GM13976 (cell line): ENCODE measurements around the gene ZNF804B.

ENCODE experiments used
- DNase-seq: peaks from one replicate; pipeline ENCODE4 v3.0.0; 2012; ENCODE audit warnings: low spot score
- in situ Hi-C: fragments of 300-500 bp; cut with MboI; formaldehyde crosslinking; loops from one replicate; pipeline ENCODE4 v1.12.0; 2022; ENCODE audit warnings: low sequenced_read_pairs, mixed read lengths, inconsistent platforms; ENCODE audit not compliant: unreplicated experiment
- TF ChIP-seq, protein P1 (sequence below): IDR thresholded peaks from 2 replicates; pipeline ENCODE4 v1.5.1; 2012; ENCODE audit warnings: borderline replicate concordance, mild to moderate bottlenecking; ENCODE audit not compliant: insufficient read depth; ENCODE audit errors: extremely low read depth, missing control alignments, control extremely low read depth

Gene ZNF804B

DNA sequence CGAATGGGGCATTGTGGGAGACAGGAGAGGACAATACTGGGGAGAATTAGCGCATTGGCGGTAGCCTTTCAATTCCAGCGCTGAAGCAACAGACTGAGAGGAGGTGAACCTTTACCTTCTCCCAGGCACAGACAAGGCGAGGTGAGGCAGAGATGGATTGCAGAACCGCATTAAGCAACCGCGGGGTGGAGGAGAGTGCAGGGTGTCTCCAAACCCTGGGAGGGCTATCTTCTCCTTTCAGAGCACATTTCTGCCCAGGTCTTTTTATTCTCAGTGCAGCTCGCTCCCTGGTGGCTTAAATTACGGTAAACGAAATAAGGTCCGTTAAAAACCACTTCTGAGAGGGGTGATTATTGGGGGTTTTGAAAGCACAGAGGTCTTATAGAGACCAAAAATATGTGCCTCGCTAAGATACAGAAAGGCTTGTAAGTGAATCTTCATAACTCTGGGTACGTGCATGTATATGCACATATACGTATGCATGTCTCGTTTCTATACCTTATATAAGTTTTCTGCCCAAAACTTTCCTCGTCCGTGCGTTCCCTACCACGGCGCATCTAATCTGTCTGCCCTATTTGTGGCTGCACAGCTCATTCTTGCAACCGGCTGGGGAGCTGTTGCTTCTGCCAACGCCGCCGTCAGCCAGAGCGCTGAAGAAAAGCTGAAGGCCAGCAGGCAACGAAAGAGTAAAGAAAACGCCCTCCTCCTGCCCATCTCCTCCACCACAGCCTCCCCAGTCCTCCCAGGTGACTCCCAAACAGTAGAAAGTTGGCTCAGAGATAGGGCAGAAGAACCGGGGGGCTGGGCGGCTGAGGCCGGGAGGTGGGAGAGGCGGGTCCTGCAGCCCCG, 895 bp upstream of the ZNF804B start:
- in situ Hi-C loops = no loop called here
- TF ChIP-seq, protein P1, sequence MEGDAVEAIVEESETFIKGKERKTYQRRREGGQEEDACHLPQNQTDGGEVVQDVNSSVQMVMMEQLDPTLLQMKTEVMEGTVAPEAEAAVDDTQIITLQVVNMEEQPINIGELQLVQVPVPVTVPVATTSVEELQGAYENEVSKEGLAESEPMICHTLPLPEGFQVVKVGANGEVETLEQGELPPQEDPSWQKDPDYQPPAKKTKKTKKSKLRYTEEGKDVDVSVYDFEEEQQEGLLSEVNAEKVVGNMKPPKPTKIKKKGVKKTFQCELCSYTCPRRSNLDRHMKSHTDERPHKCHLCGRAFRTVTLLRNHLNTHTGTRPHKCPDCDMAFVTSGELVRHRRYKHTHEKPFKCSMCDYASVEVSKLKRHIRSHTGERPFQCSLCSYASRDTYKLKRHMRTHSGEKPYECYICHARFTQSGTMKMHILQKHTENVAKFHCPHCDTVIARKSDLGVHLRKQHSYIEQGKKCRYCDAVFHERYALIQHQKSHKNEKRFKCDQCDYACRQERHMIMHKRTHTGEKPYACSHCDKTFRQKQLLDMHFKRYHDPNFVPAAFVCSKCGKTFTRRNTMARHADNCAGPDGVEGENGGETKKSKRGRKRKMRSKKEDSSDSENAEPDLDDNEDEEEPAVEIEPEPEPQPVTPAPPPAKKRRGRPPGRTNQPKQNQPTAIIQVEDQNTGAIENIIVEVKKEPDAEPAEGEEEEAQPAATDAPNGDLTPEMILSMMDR = no peak
- peak; percentile 9 for DNase-seq

DNA sequence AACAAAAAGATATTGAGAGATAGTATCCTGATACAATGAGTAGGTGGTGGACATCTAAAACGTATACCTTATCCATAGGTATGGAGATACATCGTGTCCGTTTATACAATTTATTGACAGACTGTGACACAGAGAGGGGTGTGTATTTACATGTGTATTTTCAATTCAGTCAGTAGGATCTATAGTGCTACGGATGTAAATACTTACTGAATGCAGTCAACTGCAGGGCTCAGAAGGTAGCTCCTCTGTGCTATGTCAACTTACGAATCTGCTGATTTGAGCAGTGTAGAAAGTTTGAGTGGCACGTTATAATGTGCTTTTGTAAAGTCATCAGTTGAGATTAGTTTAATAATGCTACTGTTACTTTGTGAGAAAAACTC, 626 bp downstream of the ZNF804B start:
- TF ChIP-seq, protein P1 = no peak
- DNase-seq = no peak
- in situ Hi-C loops = no loop called here

DNA sequence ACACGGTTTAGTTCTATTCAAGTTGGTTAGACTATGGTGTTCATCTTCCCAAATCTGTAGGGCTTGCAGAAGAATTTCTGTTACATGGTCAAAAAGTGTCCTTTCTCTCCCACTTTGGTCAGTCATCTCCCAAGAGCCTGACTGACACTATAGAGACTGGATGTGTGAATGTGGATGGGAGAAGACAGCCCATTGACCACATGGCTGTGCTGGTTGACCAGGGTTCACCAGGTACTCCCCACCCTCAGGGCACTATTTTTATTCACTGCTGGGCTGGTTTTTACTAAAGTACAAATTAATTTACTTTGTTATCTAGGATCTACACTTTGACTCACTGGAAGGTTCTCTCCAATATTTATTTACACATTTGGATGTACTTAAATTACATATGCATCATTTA, 2.3 kb downstream of the ZNF804B start:
- no peak for DNase-seq
- in situ Hi-C loops = no loop called here
- TF ChIP-seq, protein P1 = no peak

DNA sequence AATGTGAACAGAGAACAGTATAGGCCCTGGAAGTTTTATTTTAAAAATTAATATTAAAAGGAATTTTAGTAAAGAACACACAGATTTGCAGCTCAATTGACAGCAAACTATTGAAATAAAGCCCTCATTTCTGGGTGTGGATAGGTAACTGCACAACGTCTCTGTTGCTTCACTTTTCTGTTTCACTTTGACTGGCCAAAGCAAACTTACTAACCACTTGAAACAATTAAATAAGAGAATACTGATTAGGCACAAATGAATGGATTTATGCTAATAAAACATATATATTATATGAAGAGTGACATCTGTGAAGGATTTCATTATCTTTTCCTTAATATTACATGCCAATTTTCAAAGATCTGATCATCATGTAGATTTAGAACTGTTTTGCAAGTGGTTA, 11.9 kb downstream of the ZNF804B start:
- in situ Hi-C loops = no loop called here
- TF ChIP-seq, protein P1 = no peak
- no peak for DNase-seq

DNA sequence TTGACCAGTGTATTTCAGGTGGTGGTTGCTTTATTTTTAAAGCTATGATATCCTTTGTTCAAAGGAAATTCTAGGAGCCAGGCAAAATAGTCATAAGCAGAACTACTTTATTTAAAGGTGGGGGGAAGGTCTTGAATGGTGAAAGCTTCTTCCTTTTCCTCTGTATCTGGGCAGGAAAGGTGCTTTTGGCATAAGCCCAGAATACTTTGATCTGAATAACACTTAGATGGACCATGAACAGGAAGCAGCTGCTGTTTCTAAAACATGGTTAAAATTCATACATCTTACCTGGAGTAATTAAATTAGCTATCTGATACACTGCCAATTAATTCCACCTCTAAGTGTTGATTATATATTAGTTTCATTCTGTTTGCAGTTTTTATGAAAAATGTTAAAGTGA, 13.3 kb downstream of the ZNF804B start:
- TF ChIP-seq, protein P1 = no peak
- in situ Hi-C loops = no loop called here
- DNase-seq = no peak

DNA sequence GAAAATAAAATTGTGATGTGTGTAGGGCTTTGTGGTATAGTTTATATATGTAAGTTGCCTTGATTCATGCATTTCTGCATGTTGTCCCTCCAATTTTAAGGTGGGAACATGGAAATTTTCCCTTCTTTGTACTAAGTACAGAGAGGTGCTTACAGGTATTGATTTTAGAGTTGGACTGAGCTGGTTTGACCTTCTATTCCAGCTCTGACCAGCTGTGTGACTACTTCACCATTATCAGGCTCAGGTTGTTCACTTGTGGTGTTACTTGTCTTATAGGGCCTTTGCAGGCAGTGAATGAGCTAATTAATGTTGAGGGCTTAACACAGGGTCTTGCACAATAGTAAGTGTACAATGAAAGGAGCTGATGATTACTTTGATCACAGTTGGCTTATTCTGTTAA, 16.3 kb downstream of the ZNF804B start:
- DNase-seq = no peak
- TF ChIP-seq, protein P1 = no peak
- in situ Hi-C loops = no loop called here
